GM12878 (cell line): ENCODE results near the gene SHD. TPM values are rescaled to one million over a fixed set of nuclear protein-coding genes. Genes with fewer than 3 reads are reported as not detected.

Experiments used
- ATAC-seq: fragments of 200-7000 bp; cut with Tn5 transposase; 3 replicates; pipeline ENCODE4 v1.9.1; 2020; ENCODE audit warnings: mild to moderate bottlenecking, moderate library complexity
- BruUV-seq: library from RNA; stranded (reverse); fragments of 400-500 nt; replicated peaks from 2 replicates; lab custom pipeline; 2021; lab: Mats Ljungman, UMichigan
- CTCF ChIA-PET: fragments of 300-600 bp; sonication (Branson Sonifier 250); formaldehyde crosslinking; extraction: SDS; loops from one replicate; lab custom pipeline; 2021; ENCODE audit warnings: inconsistent platforms; lab: Yijun Ruan, JAX
- POLR2A ChIA-PET: fragments of 350-600 bp; formaldehyde crosslinking; extraction: SDS; loops from one replicate; lab custom pipeline; 2021; ENCODE audit warnings: inconsistent platforms; lab: Charles Lee
- RAD21 ChIA-PET: fragments of 300-600 bp; sonication (Branson Sonifier 250); formaldehyde crosslinking; loops from one replicate; lab custom pipeline; 2023; ENCODE audit warnings: antibody characterized with exemption; ENCODE audit not compliant: unreplicated experiment; lab: Charles Lee
- SMC1A ChIA-PET: fragments of 300-600 bp; sonication (Branson Sonifier 250); formaldehyde crosslinking; loops from one replicate; lab custom pipeline; 2023; ENCODE audit not compliant: unreplicated experiment, uncharacterized antibody; lab: Charles Lee
- DNase-seq: peaks from one replicate; pipeline ENCODE4 v3.0.0-alpha.2; 2011; ENCODE audit warnings: low read depth, low spot score
- FAIRE-seq: peaks from 3 replicates; lab custom pipeline; 2011; peaks lifted over from hg19 to GRCh38; lab: Jason Lieb, UNC
- H2AFZ ChIP-seq: 2 replicates; pipeline ENCODE4 v1.6.0; 2011; ENCODE audit warnings: low read depth, low read length, control low read depth; ENCODE audit not compliant: control insufficient read depth
- H3K27ac ChIP-seq: 2 replicates; pipeline ENCODE4 v1.5.1; 2011; ENCODE audit warnings: control low read depth; ENCODE audit not compliant: control insufficient read depth, insufficient read depth
- H3K27me3 ChIP-seq, 2 experiments: replicated peaks in 1 of 2; 2 replicates each; pipeline versions ENCODE4 v1.6.0 to v1.6.1; 2011; ENCODE audit warnings: low read length in 1 of 2; ENCODE audit not compliant: control insufficient read depth in 2 of 2, insufficient read depth in 2 of 2
- H3K36me3 ChIP-seq, 2 experiments: 2 replicates each; pipeline ENCODE4 v1.5.1; 2011; ENCODE audit warnings: low read length in 1 of 2; ENCODE audit not compliant: control insufficient read depth in 2 of 2, insufficient read depth in 2 of 2
- H3K4me1 ChIP-seq: 2 replicates; pipeline ENCODE4 v1.6.1; 2011; ENCODE audit warnings: mild to moderate bottlenecking, low read length, moderate library complexity, mixed read lengths; ENCODE audit not compliant: control insufficient read depth, insufficient read depth
- H3K4me2 ChIP-seq: 2 replicates; pipeline ENCODE4 v1.6.0; 2011; ENCODE audit warnings: control low read depth; ENCODE audit not compliant: control insufficient read depth, insufficient read depth
- H3K4me3 ChIP-seq: fragments of 200-600 bp; sonication (generic); 2 replicates; pipeline ENCODE4 v1.5.1; 2016
- H3K79me2 ChIP-seq: 2 replicates; pipeline ENCODE4 v1.6.0; 2011; ENCODE audit warnings: low read length; ENCODE audit not compliant: control insufficient read depth, insufficient read depth
- H3K9ac ChIP-seq: 2 replicates; pipeline ENCODE4 v1.8.0; 2011; ENCODE audit warnings: low read length, control low read depth, mixed read lengths; ENCODE audit not compliant: control insufficient read depth, insufficient read depth
- H3K9me3 ChIP-seq: replicated peaks from 3 replicates; pipeline ENCODE4 v1.5.1; 2011; ENCODE audit warnings: mild to moderate bottlenecking, low read length; ENCODE audit not compliant: control insufficient read depth, insufficient read depth
- H4K20me1 ChIP-seq: 2 replicates; pipeline ENCODE4 v1.6.0; 2011; ENCODE audit not compliant: control insufficient read depth, insufficient read depth
- CHD4 ChIP-seq: fragments of 200-600 bp; sonication (generic); IDR thresholded peaks from 2 replicates; pipeline ENCODE4 v1.6.1; 2016; ENCODE audit warnings: mild to moderate bottlenecking
- CTCF ChIP-seq, 3 experiments: IDR thresholded peaks in 2 of 3; conservative IDR thresholded peaks in 1 of 3; 2 replicates each; pipeline ENCODE4 v1.5.1; 2011; ENCODE audit warnings: low read depth in 3 of 3, low read length in 3 of 3, mild to moderate bottlenecking in 3 of 3, control low read depth in 2 of 3, moderate library complexity in 2 of 3, inconsistent platforms in 1 of 3, mixed read lengths in 1 of 3; ENCODE audit not compliant: control insufficient read depth in 2 of 3, insufficient read depth in 1 of 3; ENCODE audit errors: extremely low read depth in 1 of 3
- E4F1 ChIP-seq: fragments of 450-650 bp; IDR thresholded peaks from 2 replicates; pipeline ENCODE4 v1.6.1; 2018; ENCODE audit warnings: borderline replicate concordance, mild to moderate bottlenecking; ENCODE audit not compliant: partially characterized antibody
- ESRRA ChIP-seq: IDR thresholded peaks from 2 replicates; pipeline ENCODE4 v1.6.1; 2012; ENCODE audit warnings: mild to moderate bottlenecking, low read length, improper control_type of control experiment
- NFIC ChIP-seq: IDR thresholded peaks from 2 replicates; pipeline ENCODE4 v1.6.1; 2012; ENCODE audit warnings: low read depth, mild to moderate bottlenecking, inconsistent platforms, low read length, moderate library complexity
- NR2C1 ChIP-seq: fragments of 450-650 bp; IDR thresholded peaks from 2 replicates; pipeline ENCODE4 v1.6.1; 2017; ENCODE audit warnings: antibody characterized with exemption, mild to moderate bottlenecking, moderate library complexity
- NRF1 ChIP-seq: conservative IDR thresholded peaks from 2 replicates; pipeline ENCODE4 v1.6.1; 2011; ENCODE audit warnings: mild to moderate bottlenecking, low read depth, low read length, improper control_type of control experiment
- POLR2AphosphoS5 ChIP-seq: IDR thresholded peaks from 2 replicates; pipeline ENCODE4 v1.6.1; 2011; ENCODE audit warnings: mild to moderate bottlenecking, low read length, inconsistent platforms
- RELA ChIP-seq: fragments of 450-650 bp; IDR thresholded peaks from 2 replicates; pipeline ENCODE4 v1.8.0; 2014; ENCODE audit warnings: borderline replicate concordance; ENCODE audit not compliant: partially characterized antibody
- USF2 ChIP-seq: IDR thresholded peaks from 2 replicates; pipeline ENCODE4 v1.6.1; 2011; ENCODE audit warnings: low read depth, low read length, improper control_type of control experiment, borderline replicate concordance
- ZBED1 ChIP-seq: IDR thresholded peaks from 2 replicates; pipeline ENCODE4 v1.6.1; 2016; ENCODE audit warnings: borderline replicate concordance
- ZNF274 ChIP-seq: IDR thresholded peaks from one replicate; pipeline ENCODE4 v1.8.0; 2011; ENCODE audit not compliant: insufficient read length, insufficient read depth
- ZSCAN29 ChIP-seq: fragments of 450-650 bp; IDR thresholded peaks from 2 replicates; pipeline ENCODE4 v1.6.1; 2017; ENCODE audit warnings: mild to moderate bottlenecking, moderate library complexity
- WGBS: methylation state at CpG from one replicate; pipeline ENCODE4 v1.1.6; 2016; ENCODE audit warnings: low lambda C conversion rate; ENCODE audit not compliant: insufficient replicate concordance, insufficient coverage; ENCODE audit errors: missing lambda C conversion rate; 5-methylcytosine and 5-hydroxymethylcytosine counted together
- in situ Hi-C: fragments of 300-500 bp; cut with MboI; formaldehyde crosslinking; loops from 9 replicates; pipeline ENCODE4 v1.14.3; 2018; ENCODE audit warnings: mixed read lengths
- intact Hi-C: fragments of 100-400 bp; cut with micrococcal nuclease; formaldehyde crosslinking; loops from one replicate; pipeline ENCODE4 v1.14.2; 2022; ENCODE audit not compliant: unreplicated experiment
- polyA plus RNA-seq, 11 experiments: library from polyadenylated mRNA; depleted of rRNA in 4 of 11; unstranded in 6 of 11; stranded (reverse) in 5 of 11; fragments of >200 nt; fragmentation: Nextera tagmentation in 4 of 11; fragmentation: Illumina TruSeq in 1 of 11; extraction: Ambion mirVana in 4 of 11; extraction: Trizol in 1 of 11; gene quantifications; 1 replicate in 1 of 11; 2 replicates in 10 of 11; pipeline versions ENCODE4 v1.2.1 to v1.2.3, GENCODE V29; 2011 to 2016; ENCODE audit warnings: inconsistent platforms in 2 of 11, missing spikeins in 2 of 11, low read depth in 1 of 11
- total RNA-seq, 4 experiments: library from RNA; depleted of rRNA in 3 of 4; stranded (reverse); fragments of >200 nt in 3 of 4; fragmentation: Illumina TruSeq in 1 of 4; extraction: Trizol in 1 of 4; gene quantifications; 2 replicates each; pipeline versions ENCODE4 v1.2.1 to v1.2.3, GENCODE V29; 2013 to 2021

The SHD gene
- total and polyA plus RNA-seq, 10 of the 15 experiments (the other 5 are each of a cell fraction or from before 2014, with no cell fraction given) = 0.09 TPM; not detected in 9

- Histone ChIP-seq H2AFZ (no peak overlapping the region), H3K27me3 (no peaks in the 10 kb centered on the region), H3K4me3 (no peak overlapping the region), H3K4me1 (peaks cover 8% of the 10 kb centered on the region; the same call in 1 of the 2 replicates), H3K79me2 (no peaks in the 10 kb centered on the region), H3K27ac (no peak overlapping the region), H3K9ac (no peak overlapping the region), H3K4me2 (no peak overlapping the region), H3K9me3 (no peaks in the 10 kb centered on the region; the same call in 1 of the 3 replicates), H4K20me1 (no peaks in the 10 kb centered on the region), H3K36me3 (no peaks in the 10 kb centered on the region)
- SMC1A ChIA-PET = no interaction called here
- ATAC-seq = no peak
- 55% methylated on average over 9 of the region's 9 CpGs for WGBS
- BruUV-seq = no TSS peak
- DNase-seq = no peak
- FAIRE-seq = no peak
- RAD21 ChIA-PET = no interaction called here
- CTCF ChIA-PET = no interaction called here
- POLR2A ChIA-PET = no interaction called here
- intact Hi-C loops = no loop called here
- in situ Hi-C loops = no loop called here
- no peak for TF ChIP-seq NFIC
Observed at GRCh38 chr19:4323692-4324091, 44.6 kb downstream of the SHD start.

- no peaks in the 10 kb centered on the region; the same call in 1 of the 2 replicates for H3K79me2 ChIP-seq
- H3K27ac ChIP-seq = no peak overlapping the region
- H3K36me3 ChIP-seq = no peaks in the 10 kb centered on the region
- ChIA-PET RAD21 (interaction anchor here (1.2 kb wide), 1 partner anchor 21 kb away, joined by 3 read pairs; no protein-coding TSS in a partner anchor), CTCF (no interaction called here), SMC1A (no interaction called here), POLR2A (interaction anchor here (0.5 kb wide), 1 partner anchor 325 kb away, joined by 3 read pairs; no protein-coding TSS in a partner anchor)
- ATAC-seq (no peak), FAIRE-seq (no peak), DNase-seq (no peak)
- peaks cover 8% of the 10 kb centered on the region; the same call in 1 of the 2 replicates for H3K4me1 ChIP-seq
- no peak overlapping the region for H3K4me3 ChIP-seq
- BruUV-seq = no TSS peak
- H3K27me3 ChIP-seq = no peaks in the 10 kb centered on the region
- no peak overlapping the region for H3K9ac ChIP-seq
- WGBS = 79% methylated on average over 12 of the region's 12 CpGs
- H4K20me1 ChIP-seq = no peaks in the 10 kb centered on the region
- in situ Hi-C loops = no loop called here
- H2AFZ ChIP-seq = no peak overlapping the region
- H3K4me2 ChIP-seq = no peak overlapping the region
- no peaks in the 10 kb centered on the region; the same call in 1 of the 3 replicates for H3K9me3 ChIP-seq
- intact Hi-C loops = no loop called here
- TF ChIP-seq ESRRA = no peak
- TF ChIP-seq POLR2AphosphoS5 = no peak
- no peak for TF ChIP-seq ZNF274
- TF ChIP-seq NR2C1 = no peak
- no peak for TF ChIP-seq RELA
- TF ChIP-seq CTCF (IDR thresholded peaks at IDR 0.05 in 2 of 3, conservative IDR thresholded peaks at IDR 0.05 in 1 of 3; ENCODE audit: control insufficient read depth in 2 of 3, extremely low read depth in 1 of 3, insufficient read depth in 1 of 3, low read depth in 3 of 3, low read length in 3 of 3) = no peak
- TF ChIP-seq ZSCAN29 = no peak
- no peak for TF ChIP-seq NRF1
- TF ChIP-seq E4F1 = no peak
- TF ChIP-seq ZBED1 = no peak
- no peak for TF ChIP-seq USF2
- no peak for TF ChIP-seq CHD4
Observed at GRCh38 chr19:4324228-4324627, 45.2 kb downstream of the SHD start.
